Measurements from ENCODE around the gene DLGAP3. TPM values are rescaled to one million over a fixed set of nuclear protein-coding genes. Genes with fewer than 3 reads are reported as not detected.

The DLGAP3 gene
- total RNA-seq, 2 donors from 2014 or later = 0.27 to 0.54 TPM

GRCh38 chr1:34840426-34840825, 89.0 kb downstream of the DLGAP3 start:
- intact Hi-C loops (cut with DNase I) = no loop called here
- H3K4me1 ChIP-seq = no peaks in the 10 kb centered on the region
- H3K9me3 ChIP-seq = no peaks in the 10 kb centered on the region
- no peak for DNase-seq
- H3K36me3 ChIP-seq = no peaks in the 10 kb centered on the region
- H3K4me3 ChIP-seq = no peak overlapping the region
- no peak overlapping the region for H3K9ac ChIP-seq (ENCODE audit: low read depth in 2 of 2, low read length in 2 of 2)
- no peak for TF ChIP-seq CTCF (IDR thresholded peaks at IDR 0.05)
- no peak overlapping the region for H3K27ac ChIP-seq
- H3K27me3 ChIP-seq = no peaks in the 10 kb centered on the region

- intact Hi-C loops (cut with DNase I) = no loop called here
- TF ChIP-seq CTCF (IDR thresholded peaks at IDR 0.05) = no peak
- no peak for DNase-seq
- no peak overlapping the region for H3K9ac ChIP-seq (ENCODE audit: low read depth in 2 of 2, low read length in 2 of 2)
- no peak overlapping the region for H3K27ac ChIP-seq
- H3K27me3 ChIP-seq = no peaks in the 10 kb centered on the region
- no peak overlapping the region for H3K4me3 ChIP-seq
- no peaks in the 10 kb centered on the region for H3K4me1 ChIP-seq
- H3K9me3 ChIP-seq = no peaks in the 10 kb centered on the region
- no peaks in the 10 kb centered on the region for H3K36me3 ChIP-seq
Observed at GRCh38 chr1:34839526-34840305, 89.7 kb downstream of the DLGAP3 start.

- no peak overlapping the region for H3K27ac ChIP-seq
- no peak for DNase-seq
- no peaks in the 10 kb centered on the region for H3K9me3 ChIP-seq
- no peaks in the 10 kb centered on the region for H3K27me3 ChIP-seq
- H3K4me3 ChIP-seq = no peak overlapping the region
- H3K9ac ChIP-seq (ENCODE audit: low read depth in 2 of 2, low read length in 2 of 2) = no peak overlapping the region
- no peak for TF ChIP-seq CTCF (IDR thresholded peaks at IDR 0.05)
- H3K4me1 ChIP-seq = no peaks in the 10 kb centered on the region
- H3K36me3 ChIP-seq = no peaks in the 10 kb centered on the region
- intact Hi-C loops (cut with DNase I) = no loop called here
Observed at GRCh38 chr1:34833711-34834110, 95.7 kb downstream of the DLGAP3 start.

GRCh38 chr1:34831721-34832246, 97.7 kb downstream of the DLGAP3 start:
- Histone ChIP-seq H3K36me3 (no peaks in the 10 kb centered on the region), H3K9me3 (no peaks in the 10 kb centered on the region), H3K27ac (no peak overlapping the region), H3K4me3 (no peak overlapping the region), H3K9ac (ENCODE audit: low read depth in 2 of 2, low read length in 2 of 2) (no peak overlapping the region), H3K4me1 (no peaks in the 10 kb centered on the region), H3K27me3 (no peaks in the 10 kb centered on the region)
- TF ChIP-seq CTCF (IDR thresholded peaks at IDR 0.05) = no peak
- DNase-seq = no peak
- intact Hi-C loops (cut with DNase I) = no loop called here

- H3K4me3 ChIP-seq = no peak overlapping the region
- intact Hi-C loops (cut with DNase I) = no loop called here
- no peak overlapping the region for H3K9ac ChIP-seq (ENCODE audit: low read depth in 2 of 2, low read length in 2 of 2)
- H3K9me3 ChIP-seq = no peaks in the 10 kb centered on the region
- no peaks in the 10 kb centered on the region for H3K36me3 ChIP-seq
- no peak for TF ChIP-seq CTCF (IDR thresholded peaks at IDR 0.05)
- H3K27me3 ChIP-seq = no peaks in the 10 kb centered on the region
- H3K27ac ChIP-seq = no peak overlapping the region
- DNase-seq = no peak
- no peaks in the 10 kb centered on the region for H3K4me1 ChIP-seq
Observed at GRCh38 chr1:34829250-34829649, 100.2 kb downstream of the DLGAP3 start.

All from colonic mucosa (tissue), 4 donors.